C4-2B (cell line): ENCODE data around the gene ZCCHC9.

Experiments
- H3K27ac ChIP-seq: fragments of 450-650 bp; 2 replicates; pipeline ENCODE4 v1.5.1; 2017
- CTCF ChIP-seq: fragments of 450-650 bp; conservative IDR thresholded peaks from 2 replicates; pipeline ENCODE4 v1.5.1; 2017; ENCODE audit warnings: mild to moderate bottlenecking
- ZFX ChIP-seq: fragments of 450-650 bp; IDR thresholded peaks from 2 replicates; pipeline ENCODE4 v1.6.1; 2017

The ZCCHC9 gene

GRCh38 chr5:81359881-81360280 is 58.5 kb downstream of the ZCCHC9 start:
- TF ChIP-seq ZFX (no peak), CTCF (no peak)
- no peak overlapping the region for H3K27ac ChIP-seq

GRCh38 chr5:81360640-81361039 is 59.3 kb downstream of the ZCCHC9 start:
- TF ChIP-seq CTCF (no peak), ZFX (no peak)
- H3K27ac ChIP-seq, result no peak overlapping the region

GRCh38 chr5:81361600-81361999 is 60.2 kb downstream of the ZCCHC9 start:
- no peak overlapping the region for H3K27ac ChIP-seq
- TF ChIP-seq ZFX, result no peak
- no peak for TF ChIP-seq CTCF
